ENCODE data around the gene AP2S1. TPM values are rescaled to one million over a fixed set of nuclear protein-coding genes. Genes with fewer than 3 reads are reported as not detected.

The AP2S1 gene
- polyA plus RNA-seq, 2 of the 4 experiments (the other 2 are of a cell fraction), result 150 to 329 TPM

DNA sequence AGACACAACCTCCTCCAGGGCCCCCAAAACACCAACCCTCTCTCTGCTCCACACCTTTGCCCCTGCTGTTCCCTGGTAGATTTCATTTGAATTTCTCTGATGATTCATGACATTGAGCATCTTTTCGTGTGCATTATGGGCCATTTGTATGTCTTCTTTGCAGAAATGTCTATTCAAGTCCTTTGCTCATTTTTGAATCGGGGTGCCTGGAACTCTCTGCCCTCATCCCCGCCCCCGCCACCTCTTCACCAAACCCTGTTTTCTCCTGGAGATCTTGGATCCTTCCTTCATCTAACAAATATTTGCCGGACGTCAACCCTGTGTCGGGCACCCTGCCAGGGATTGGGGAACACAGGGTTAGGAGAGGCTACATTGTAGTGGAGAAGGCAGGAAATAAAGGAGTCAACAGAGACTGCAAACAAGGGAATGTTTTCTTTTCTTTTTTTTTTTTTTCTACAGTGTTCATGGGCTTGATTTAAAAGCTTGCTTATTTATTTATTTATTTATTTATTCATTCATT is 36.7 kb downstream of the AP2S1 start:
- CTCF ChIA-PET, result interaction anchor here (0.6 to 44.5 kb wide), 11 partner anchors 9 to 124 kb away, joined by 3 to 1222 read pairs (median 4); no protein-coding TSS in a partner anchor
- peak; percentile 13 for FAIRE-seq

DNA sequence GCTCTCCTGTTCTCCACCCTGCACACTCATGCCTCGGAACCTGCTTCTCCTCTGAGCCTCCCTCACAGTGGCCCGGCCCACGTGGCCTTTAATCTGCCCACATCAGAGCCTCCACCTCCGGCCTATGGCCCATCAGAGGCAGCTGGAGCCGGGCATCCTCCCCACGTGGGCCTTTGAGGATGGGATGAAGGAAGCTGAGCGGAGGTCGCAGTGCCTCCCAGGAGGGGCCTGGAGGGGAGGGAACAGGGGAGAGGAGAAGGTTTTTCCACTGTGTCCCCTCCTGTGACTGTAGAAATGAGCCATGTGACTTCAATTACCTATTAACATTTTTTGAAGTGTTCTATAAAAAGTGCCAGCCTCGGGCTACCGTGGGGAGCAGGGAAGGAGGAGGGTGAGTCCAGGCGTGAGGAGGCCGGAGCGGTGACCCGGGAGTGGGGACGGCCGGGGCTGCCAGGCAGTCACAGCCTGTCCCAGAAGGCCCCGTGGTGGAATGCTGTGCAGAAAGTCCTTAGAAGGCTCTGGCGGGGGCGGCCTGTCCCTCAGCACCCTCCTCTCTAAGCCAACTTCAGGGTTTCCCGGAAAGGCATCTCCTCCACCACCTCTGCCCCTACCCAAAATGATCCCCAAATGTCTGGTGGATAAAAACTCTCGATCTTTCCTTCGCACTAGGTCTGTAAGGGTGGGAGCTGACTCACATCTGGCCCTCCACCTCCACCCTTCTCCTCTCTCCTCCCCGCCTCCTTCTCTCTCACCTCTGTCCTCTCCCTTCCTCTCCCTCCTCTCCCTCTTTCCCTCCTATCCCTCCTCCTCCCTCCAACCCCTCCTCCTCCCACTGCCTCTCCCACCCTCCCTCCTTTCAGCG is 37.4 kb downstream of the AP2S1 start:
- ChIA-PET CTCF (interaction anchor here (1.4 to 44.5 kb wide), 7 partner anchors 10 to 55 kb away, joined by 3 to 1222 read pairs (median 7); no protein-coding TSS in a partner anchor), POLR2A (interaction anchor here (1.5 kb wide), 1 partner anchor 29 kb away, joined by 3 read pairs; no protein-coding TSS in a partner anchor)
- H3K4me1 ChIP-seq, result peaks cover 18% of the 10 kb centered on the region
- no peak for TF ChIP-seq EHMT2 (IDR thresholded peaks at IDR 0.05; ENCODE audit: low read depth)
- no peaks in the 10 kb centered on the region for H3K9me3 ChIP-seq
- FAIRE-seq, result no peak
- ATAC-seq, result peak; percentile 68
- no peak overlapping the region for H3K4me3 ChIP-seq
- peak in 1 of 2 experiments; percentile 33 for DNase-seq (ENCODE audit: low read depth in 1 of 2, low spot score in 1 of 2)
- H3K4me2 ChIP-seq, result peak overlapping the region; percentile 71
- 67% methylated on average over 24 of the region's 24 CpGs for WGBS (ENCODE audit: missing lambda C conversion rate)
- H3K27ac ChIP-seq, result peak overlapping the region; percentile 38 to 74

More for the DNA sequence above, 36.7 kb downstream of the AP2S1 start:
- ATAC-seq, result peak; percentile 65 to 75
- POLR2A ChIA-PET, result interaction anchor here (1.2 to 1.5 kb wide), 2 partner anchors 9 to 30 kb away, joined by 3 read pairs; no protein-coding TSS in a partner anchor
- DNase-seq (ENCODE audit: low read depth in 1 of 2, low spot score in 1 of 2), result peak; percentile 47 to 84
- no peak overlapping the region for H3K4me3 ChIP-seq
- no peak for TF ChIP-seq FOSL2 (IDR thresholded peaks at IDR 0.05)
- TF ChIP-seq FOSL2 (CRISPR knock-in tag; IDR thresholded peaks at IDR 0.05), result peak; percentile 5; the same call in 1 of the 2 replicates
- TF ChIP-seq, protein P1, sequence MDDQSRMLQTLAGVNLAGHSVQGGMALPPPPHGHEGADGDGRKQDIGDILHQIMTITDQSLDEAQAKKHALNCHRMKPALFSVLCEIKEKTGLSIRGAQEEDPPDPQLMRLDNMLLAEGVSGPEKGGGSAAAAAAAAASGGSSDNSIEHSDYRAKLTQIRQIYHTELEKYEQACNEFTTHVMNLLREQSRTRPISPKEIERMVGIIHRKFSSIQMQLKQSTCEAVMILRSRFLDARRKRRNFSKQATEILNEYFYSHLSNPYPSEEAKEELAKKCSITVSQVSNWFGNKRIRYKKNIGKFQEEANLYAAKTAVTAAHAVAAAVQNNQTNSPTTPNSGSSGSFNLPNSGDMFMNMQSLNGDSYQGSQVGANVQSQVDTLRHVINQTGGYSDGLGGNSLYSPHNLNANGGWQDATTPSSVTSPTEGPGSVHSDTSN (IDR thresholded peaks at IDR 0.05), result no peak
- TF ChIP-seq MAZ (IDR thresholded peaks at IDR 0.05; ENCODE audit: borderline replicate concordance, low read depth, low read length), result no peak
- TF ChIP-seq ZC3H11A (IDR thresholded peaks at IDR 0.05), result peak; percentile 3; the same call in 1 of the 2 replicates
- H3K4me1 ChIP-seq, result peaks cover 18% of the 10 kb centered on the region
- H3K4me2 ChIP-seq, result peak overlapping the region; percentile 71
- no peaks in the 10 kb centered on the region for H3K9me3 ChIP-seq
- H3K27ac ChIP-seq, result peak overlapping the region; percentile 38 to 74
- WGBS (ENCODE audit: missing lambda C conversion rate), result 14% methylated on average over 7 of the region's 7 CpGs

DNA sequence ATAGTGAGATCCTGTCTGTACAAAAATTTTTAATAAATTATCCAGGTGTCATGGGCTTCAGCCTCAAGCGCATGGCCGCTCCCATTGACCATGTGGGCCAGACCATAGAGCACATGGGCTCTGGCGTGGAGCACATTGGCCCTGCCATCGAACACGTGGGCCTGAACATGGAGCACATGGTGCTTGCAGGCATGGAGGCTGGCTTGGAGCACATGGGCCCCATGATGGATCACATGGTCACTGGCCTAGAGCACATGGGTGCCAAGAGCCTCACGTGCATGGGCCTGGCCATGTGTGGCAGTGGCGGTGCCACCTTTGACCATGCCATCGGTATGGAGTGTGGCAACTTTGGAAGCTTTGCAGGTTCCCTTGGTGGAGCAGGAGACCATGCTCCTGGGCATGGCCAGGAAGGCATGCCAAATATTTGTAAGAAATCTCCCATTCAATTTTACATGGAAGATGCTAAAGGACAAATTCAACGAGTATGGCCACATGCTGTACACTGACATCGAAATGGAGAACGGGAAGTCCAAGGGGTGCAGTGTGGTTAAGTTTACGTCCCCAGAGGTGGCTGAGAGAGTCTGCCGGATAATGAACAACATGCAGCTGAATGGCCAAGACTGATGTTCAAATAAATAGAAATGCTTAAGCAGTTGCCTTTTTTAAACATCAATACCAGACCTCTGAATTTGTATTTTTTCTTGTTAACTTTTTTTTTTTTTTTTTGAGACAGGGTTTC is 40.9 kb downstream of the AP2S1 start:
- FAIRE-seq (peak; percentile 7), DNase-seq (ENCODE audit: low read depth in 1 of 2, low spot score in 1 of 2) (no peak), ATAC-seq (no peak)
- H3K27ac ChIP-seq, result no peak overlapping the region
- TF ChIP-seq EHF (CRISPR knock-in tag; IDR thresholded peaks at IDR 0.05) (no peak), ZC3H11A (IDR thresholded peaks at IDR 0.05) (no peak)
- CTCF ChIA-PET, result interaction anchor here (0.6 to 2.1 kb wide), 8 partner anchors 13 to 958 kb away, joined by 3 to 12 read pairs (median 5); no protein-coding TSS in a partner anchor
- no peak overlapping the region for H3K4me3 ChIP-seq
- H3K9me3 ChIP-seq, result no peaks in the 10 kb centered on the region
- POLR2A ChIA-PET, result no interaction called here
- peaks cover 18% of the 10 kb centered on the region for H3K4me1 ChIP-seq
- 86% methylated on average over 12 of the region's 13 CpGs for whole genome bisulfite sequencing (ENCODE audit: missing lambda C conversion rate)
- no peak overlapping the region for H3K4me2 ChIP-seq

DNA sequence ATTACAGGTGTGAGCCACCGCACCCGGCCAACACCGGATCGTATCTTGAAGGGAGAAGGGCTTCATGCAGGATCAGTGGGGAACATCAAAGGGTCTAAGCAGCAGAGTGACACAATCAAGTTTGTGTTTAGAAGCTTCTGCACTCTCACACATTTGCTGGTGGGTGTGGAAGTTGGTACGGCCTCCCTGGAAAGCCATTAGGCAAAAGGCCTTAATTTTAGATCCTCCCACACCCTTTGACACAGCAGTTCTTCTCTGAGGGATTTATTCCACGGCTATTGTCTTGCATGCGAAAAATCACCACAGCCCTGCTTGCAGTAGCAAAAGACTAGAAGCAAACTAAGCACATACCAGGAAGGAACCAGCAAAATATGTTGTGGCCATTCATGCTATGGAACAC is 44.0 kb downstream of the AP2S1 start:
- 90% methylated on average over 7 of the region's 7 CpGs for WGBS (ENCODE audit: missing lambda C conversion rate)
- TF ChIP-seq JUN (IDR thresholded peaks at IDR 0.05) (no peak), CBX2 (IDR thresholded peaks at IDR 0.05; ENCODE audit: borderline replicate concordance, low read depth) (no peak), ESRRA (IDR thresholded peaks at IDR 0.05; ENCODE audit: borderline replicate concordance, low read length) (no peak), PHF8 (IDR thresholded peaks at IDR 0.05; ENCODE audit: borderline replicate concordance, low read depth) (no peak), BHLHE40 (IDR thresholded peaks at IDR 0.05; ENCODE audit: low read depth, low read length) (no peak), CHD4 (IDR thresholded peaks at IDR 0.05; ENCODE audit: borderline replicate concordance) (no peak)
- TF ChIP-seq, protein P1 (IDR thresholded peaks at IDR 0.05), result no peak
- TF ChIP-seq, protein P2, sequence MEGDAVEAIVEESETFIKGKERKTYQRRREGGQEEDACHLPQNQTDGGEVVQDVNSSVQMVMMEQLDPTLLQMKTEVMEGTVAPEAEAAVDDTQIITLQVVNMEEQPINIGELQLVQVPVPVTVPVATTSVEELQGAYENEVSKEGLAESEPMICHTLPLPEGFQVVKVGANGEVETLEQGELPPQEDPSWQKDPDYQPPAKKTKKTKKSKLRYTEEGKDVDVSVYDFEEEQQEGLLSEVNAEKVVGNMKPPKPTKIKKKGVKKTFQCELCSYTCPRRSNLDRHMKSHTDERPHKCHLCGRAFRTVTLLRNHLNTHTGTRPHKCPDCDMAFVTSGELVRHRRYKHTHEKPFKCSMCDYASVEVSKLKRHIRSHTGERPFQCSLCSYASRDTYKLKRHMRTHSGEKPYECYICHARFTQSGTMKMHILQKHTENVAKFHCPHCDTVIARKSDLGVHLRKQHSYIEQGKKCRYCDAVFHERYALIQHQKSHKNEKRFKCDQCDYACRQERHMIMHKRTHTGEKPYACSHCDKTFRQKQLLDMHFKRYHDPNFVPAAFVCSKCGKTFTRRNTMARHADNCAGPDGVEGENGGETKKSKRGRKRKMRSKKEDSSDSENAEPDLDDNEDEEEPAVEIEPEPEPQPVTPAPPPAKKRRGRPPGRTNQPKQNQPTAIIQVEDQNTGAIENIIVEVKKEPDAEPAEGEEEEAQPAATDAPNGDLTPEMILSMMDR (IDR thresholded peaks at IDR 0.05), result no peak
- TF ChIP-seq, protein P3, sequence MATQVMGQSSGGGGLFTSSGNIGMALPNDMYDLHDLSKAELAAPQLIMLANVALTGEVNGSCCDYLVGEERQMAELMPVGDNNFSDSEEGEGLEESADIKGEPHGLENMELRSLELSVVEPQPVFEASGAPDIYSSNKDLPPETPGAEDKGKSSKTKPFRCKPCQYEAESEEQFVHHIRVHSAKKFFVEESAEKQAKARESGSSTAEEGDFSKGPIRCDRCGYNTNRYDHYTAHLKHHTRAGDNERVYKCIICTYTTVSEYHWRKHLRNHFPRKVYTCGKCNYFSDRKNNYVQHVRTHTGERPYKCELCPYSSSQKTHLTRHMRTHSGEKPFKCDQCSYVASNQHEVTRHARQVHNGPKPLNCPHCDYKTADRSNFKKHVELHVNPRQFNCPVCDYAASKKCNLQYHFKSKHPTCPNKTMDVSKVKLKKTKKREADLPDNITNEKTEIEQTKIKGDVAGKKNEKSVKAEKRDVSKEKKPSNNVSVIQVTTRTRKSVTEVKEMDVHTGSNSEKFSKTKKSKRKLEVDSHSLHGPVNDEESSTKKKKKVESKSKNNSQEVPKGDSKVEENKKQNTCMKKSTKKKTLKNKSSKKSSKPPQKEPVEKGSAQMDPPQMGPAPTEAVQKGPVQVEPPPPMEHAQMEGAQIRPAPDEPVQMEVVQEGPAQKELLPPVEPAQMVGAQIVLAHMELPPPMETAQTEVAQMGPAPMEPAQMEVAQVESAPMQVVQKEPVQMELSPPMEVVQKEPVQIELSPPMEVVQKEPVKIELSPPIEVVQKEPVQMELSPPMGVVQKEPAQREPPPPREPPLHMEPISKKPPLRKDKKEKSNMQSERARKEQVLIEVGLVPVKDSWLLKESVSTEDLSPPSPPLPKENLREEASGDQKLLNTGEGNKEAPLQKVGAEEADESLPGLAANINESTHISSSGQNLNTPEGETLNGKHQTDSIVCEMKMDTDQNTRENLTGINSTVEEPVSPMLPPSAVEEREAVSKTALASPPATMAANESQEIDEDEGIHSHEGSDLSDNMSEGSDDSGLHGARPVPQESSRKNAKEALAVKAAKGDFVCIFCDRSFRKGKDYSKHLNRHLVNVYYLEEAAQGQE (IDR thresholded peaks at IDR 0.05), result no peak
- TF ChIP-seq, protein P4, sequence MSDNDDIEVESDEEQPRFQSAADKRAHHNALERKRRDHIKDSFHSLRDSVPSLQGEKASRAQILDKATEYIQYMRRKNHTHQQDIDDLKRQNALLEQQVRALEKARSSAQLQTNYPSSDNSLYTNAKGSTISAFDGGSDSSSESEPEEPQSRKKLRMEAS (IDR thresholded peaks at IDR 0.05), result no peak

More for the DNA sequence above, 44.0 kb downstream of the AP2S1 start:
- no peak for FAIRE-seq
- H3K4me3 ChIP-seq, result no peak overlapping the region
- H3K4me1 ChIP-seq, result peaks cover 6% of the 10 kb centered on the region; the same call in 1 of the 3 replicates
- no peaks in the 10 kb centered on the region for H3K9me3 ChIP-seq
- no peak overlapping the region for H3K4me2 ChIP-seq
- H3K27ac ChIP-seq, result no peak overlapping the region
- ATAC-seq, result no peak
- ChIA-PET POLR2A (interaction anchor here (0.6 to 3.6 kb wide), 2 partner anchors 18 to 23 kb away, joined by 8 to 15 read pairs; partner anchors contain the start of gene SLC1A5), CTCF (interaction anchor here (0.9 to 5.4 kb wide), 11 partner anchors 8 to 57 kb away, joined by 3 to 25 read pairs (median 5); no protein-coding TSS in a partner anchor)
- no peak for DNase-seq (ENCODE audit: low read depth in 1 of 2, low spot score in 1 of 2)

Measured in A549 (cell line).